Osteocyte (in vitro differentiated cells): Measurements from ENCODE around the gene RNU5B-1. TPM values are rescaled to one million over a fixed set of nuclear protein-coding genes. Genes with fewer than 3 reads are reported as not detected.

Experiments
- DNase-seq: peaks from one replicate; pipeline ENCODE4 v3.0.0; 2021; ENCODE audit warnings: mixed read lengths; ENCODE audit not compliant: unreplicated experiment; ENCODE audit errors: extremely low spot score
- H3K27ac Mint-ChIP-seq: one replicate; pipeline ENCODE4 v1.8.0; 2021; ENCODE audit warnings: mild to moderate bottlenecking, mixed read lengths; ENCODE audit not compliant: unreplicated experiment
- H3K27me3 Mint-ChIP-seq: one replicate; pipeline ENCODE4 v1.8.0; 2021; ENCODE audit warnings: mixed read lengths; ENCODE audit not compliant: unreplicated experiment
- H3K36me3 Mint-ChIP-seq: one replicate; pipeline ENCODE4 v1.8.0; 2021; ENCODE audit warnings: mixed read lengths; ENCODE audit not compliant: unreplicated experiment
- H3K4me1 Mint-ChIP-seq: one replicate; pipeline ENCODE4 v1.8.0; 2021; ENCODE audit warnings: mixed read lengths; ENCODE audit not compliant: unreplicated experiment
- H3K4me3 Mint-ChIP-seq: one replicate; pipeline ENCODE4 v1.8.0; 2021; ENCODE audit warnings: mild to moderate bottlenecking, moderate library complexity, mixed read lengths; ENCODE audit not compliant: unreplicated experiment
- H3K9me3 Mint-ChIP-seq: one replicate; pipeline ENCODE4 v1.8.0; 2021; ENCODE audit warnings: mixed read lengths; ENCODE audit not compliant: unreplicated experiment
- CTCF ChIP-seq: fragments of 200-600 bp; sonication (generic); IDR thresholded peaks from 2 replicates; pipeline ENCODE4 v1.5.0; 2021; ENCODE audit warnings: antibody characterized with exemption, mild to moderate bottlenecking, moderate library complexity
- total RNA-seq: library from RNA; stranded (reverse); gene quantifications from 2 replicates; pipeline ENCODE4 v1.2.1, GENCODE V29; 2021

The RNU5B-1 gene
- total RNA-seq, 1 donor from 2014 or later = 18.5 TPM

- H3K27ac Mint-ChIP-seq = no peak overlapping the region
- peaks cover 5% of the 10 kb centered on the region for H3K36me3 Mint-ChIP-seq
- peak overlapping the region; percentile 78 for H3K4me3 Mint-ChIP-seq
These were observed 17.0 kb upstream of the RNU5B-1 start for GRCh38 chr15:65287520-65287855.

GRCh38 chr15:65289261-65289854, 15.1 kb upstream of the RNU5B-1 start:
- Mint-ChIP-seq H3K4me3 (no peak overlapping the region), H3K4me1 (peaks cover 11% of the 10 kb centered on the region), H3K27ac (no peak overlapping the region), H3K9me3 (no peaks in the 10 kb centered on the region), H3K27me3 (peaks cover 7% of the 10 kb centered on the region), H3K36me3 (no peaks in the 10 kb centered on the region)
- DNase-seq = no peak
- TF ChIP-seq CTCF = no peak

More at GRCh38 chr15:65287520-65287855, 17.0 kb upstream of the RNU5B-1 start:
- H3K9me3 Mint-ChIP-seq = no peaks in the 10 kb centered on the region
- DNase-seq = no peak
- peaks cover 11% of the 10 kb centered on the region for H3K4me1 Mint-ChIP-seq
- peaks cover 3% of the 10 kb centered on the region for H3K27me3 Mint-ChIP-seq
- TF ChIP-seq CTCF = no peak

GRCh38 chr15:65290228-65290627, 14.2 kb upstream of the RNU5B-1 start:
- TF ChIP-seq CTCF = no peak
- no peak overlapping the region for H3K4me3 Mint-ChIP-seq
- H3K4me1 Mint-ChIP-seq = peaks cover 11% of the 10 kb centered on the region
- no peaks in the 10 kb centered on the region for H3K9me3 Mint-ChIP-seq
- H3K36me3 Mint-ChIP-seq = no peaks in the 10 kb centered on the region
- peaks cover 7% of the 10 kb centered on the region for H3K27me3 Mint-ChIP-seq
- no peak for DNase-seq
- no peak overlapping the region for H3K27ac Mint-ChIP-seq

GRCh38 chr15:65292938-65293518, 11.4 kb upstream of the RNU5B-1 start:
- H3K4me3 Mint-ChIP-seq = no peak overlapping the region
- DNase-seq = no peak
- H3K9me3 Mint-ChIP-seq = no peaks in the 10 kb centered on the region
- H3K4me1 Mint-ChIP-seq = peaks cover 18% of the 10 kb centered on the region
- TF ChIP-seq CTCF = no peak
- no peak overlapping the region for H3K27ac Mint-ChIP-seq
- H3K27me3 Mint-ChIP-seq = peaks cover 7% of the 10 kb centered on the region
- no peaks in the 10 kb centered on the region for H3K36me3 Mint-ChIP-seq

- Mint-ChIP-seq H3K4me3 (no peak overlapping the region), H3K9me3 (no peaks in the 10 kb centered on the region), H3K27me3 (no peaks in the 10 kb centered on the region), H3K4me1 (peaks cover 26% of the 10 kb centered on the region), H3K36me3 (no peaks in the 10 kb centered on the region), H3K27ac (no peak overlapping the region)
- DNase-seq = no peak
- TF ChIP-seq CTCF = no peak
These were observed 5.7 kb upstream of the RNU5B-1 start for GRCh38 chr15:65298731-65299130.
